HCT116 (cell line): Measurements from ENCODE around the gene ATOH8. TPM values are rescaled to one million over a fixed set of nuclear protein-coding genes. Genes with fewer than 3 reads are reported as not detected.

Source experiments
- ATAC-seq: fragments of 200-7000 bp; cut with Tn5 transposase; 2 replicates; pipeline ENCODE4 v1.9.1; 2020; ENCODE audit warnings: mild to moderate bottlenecking, moderate library complexity
- BruUV-seq: library from RNA; stranded (reverse); fragments of 400-500 nt; replicated peaks from 2 replicates; lab custom pipeline; 2021; lab: Mats Ljungman, UMichigan
- CTCF ChIA-PET: fragments of 300-600 bp; sonication (Branson Sonifier 250); formaldehyde crosslinking; loops from one replicate; lab custom pipeline; 2021; ENCODE audit warnings: antibody characterized with exemption; lab: Charles Lee
- POLR2A ChIA-PET: fragments of 300-600, 350-600 bp; sonication (Branson Sonifier 250); formaldehyde crosslinking; loops from one replicate; lab custom pipeline; 2021; ENCODE audit warnings: antibody characterized with exemption; lab: Charles Lee
- RAD21 ChIA-PET, 2 experiments: fragments of 300-600 bp; sonication (Branson Sonifier 250); formaldehyde crosslinking; loops; one replicate each; lab custom pipeline; 2023; ENCODE audit warnings: low total read pairs in 2 of 2; ENCODE audit not compliant: uncharacterized antibody in 2 of 2, unreplicated experiment in 2 of 2, low non-redundant PET in 1 of 2; lab: Charles Lee
- DNase-seq: peaks from one replicate; pipeline ENCODE4 v3.0.0-alpha.2; 2010; ENCODE audit warnings: low read depth, low spot score
- H2AFZ ChIP-seq: fragments of 200-600 bp; shearing (Covaris generic), sonication (generic); 2 replicates; pipeline ENCODE4 v1.6.1; 2017; ENCODE audit warnings: low read depth, mixed run types, mixed read lengths, antibody characterized with exemption, low read length; ENCODE audit not compliant: poor library complexity, severe bottlenecking
- H3K27ac ChIP-seq: 2 replicates; pipeline ENCODE4 v1.5.1; 2012; ENCODE audit warnings: low read depth, low read length
- H3K27me3 ChIP-seq: fragments of 200-600 bp; sonication (generic); 2 replicates; pipeline ENCODE4 v1.6.1; 2016; ENCODE audit warnings: mixed run types, low read length, mixed read lengths; ENCODE audit not compliant: insufficient read depth
- H3K36me3 ChIP-seq, 2 experiments: fragments of 200-500 bp in 1 of 2; fragments of 200-600 bp in 1 of 2; sonication (Bioruptor generic) in 1 of 2; sonication (generic) in 1 of 2; 2 replicates each; pipeline versions ENCODE4 v1.5.1 to v1.6.1; 2014 to 2016; ENCODE audit warnings: low read length in 2 of 2, inconsistent platforms in 1 of 2, mixed read lengths in 1 of 2, mixed run types in 1 of 2; ENCODE audit not compliant: insufficient read depth in 2 of 2, control insufficient read depth in 1 of 2
- H3K4me1 ChIP-seq, 2 experiments: fragments of 200-600 bp in 1 of 2; sonication (generic) in 1 of 2; 2 replicates each; pipeline versions ENCODE4 v1.5.1 to v1.6.1; 2012 to 2017; ENCODE audit warnings: low read length in 2 of 2, inconsistent platforms in 1 of 2, mild to moderate bottlenecking in 1 of 2, mixed read lengths in 1 of 2, mixed run types in 1 of 2, moderate library complexity in 1 of 2; ENCODE audit not compliant: insufficient read depth in 2 of 2, control insufficient read depth in 1 of 2
- H3K4me2 ChIP-seq: fragments of 200-600 bp; sonication (generic); 2 replicates; pipeline ENCODE4 v1.6.1; 2017; ENCODE audit warnings: mixed run types, low read length, mixed read lengths
- H3K4me3 ChIP-seq, 2 experiments: fragments of 200-600 bp in 1 of 2; sonication (generic) in 1 of 2; replicated peaks in 1 of 2; 2 replicates each; pipeline ENCODE4 v1.5.1; 2011 to 2016; ENCODE audit warnings: low read length in 2 of 2, control low read depth in 1 of 2, low read depth in 1 of 2, mild to moderate bottlenecking in 1 of 2, mixed read lengths in 1 of 2, mixed run types in 1 of 2
- H3K79me2 ChIP-seq: fragments of 200-600 bp; sonication (generic); 2 replicates; pipeline ENCODE4 v1.6.1; 2017; ENCODE audit warnings: mild to moderate bottlenecking, mixed run types, low read length, moderate library complexity, mixed read lengths; ENCODE audit not compliant: insufficient read depth
- H3K9ac ChIP-seq: fragments of 200-600 bp; sonication (generic); 2 replicates; pipeline ENCODE4 v1.6.1; 2016; ENCODE audit warnings: low read length, mixed read lengths
- H3K9me2 ChIP-seq: fragments of 200-600 bp; sonication (generic), shearing (Covaris generic); 2 replicates; pipeline ENCODE4 v1.6.1; 2017; ENCODE audit warnings: mixed run types, mild to moderate bottlenecking, moderate library complexity; ENCODE audit not compliant: insufficient read depth
- H3K9me3 ChIP-seq, 2 experiments: fragments of 200-500 bp in 1 of 2; fragments of 200-600 bp in 1 of 2; sonication (Bioruptor generic) in 1 of 2; sonication (generic) in 1 of 2; 2 replicates each; pipeline ENCODE4 v1.6.1; 2014 to 2017; ENCODE audit warnings: low read length in 2 of 2, mixed read lengths in 2 of 2, inconsistent platforms in 1 of 2, low read depth in 1 of 2, mild to moderate bottlenecking in 1 of 2, mixed run types in 1 of 2, moderate library complexity in 1 of 2; ENCODE audit not compliant: control insufficient read depth in 1 of 2, insufficient read depth in 1 of 2
- H4K20me1 ChIP-seq: fragments of 200-600 bp; sonication (generic), shearing (Covaris generic); 2 replicates; pipeline ENCODE4 v1.6.1; 2017; ENCODE audit warnings: mixed run types, mild to moderate bottlenecking, moderate library complexity; ENCODE audit not compliant: insufficient read depth
- CBX3 ChIP-seq: IDR thresholded peaks from 2 replicates; pipeline ENCODE4 v1.6.1; 2012; ENCODE audit warnings: low read depth
- CEBPB ChIP-seq: IDR thresholded peaks from 2 replicates; pipeline ENCODE4 v1.6.1; 2012; ENCODE audit warnings: low read depth
- FOSL1 ChIP-seq: IDR thresholded peaks from 2 replicates; pipeline ENCODE4 v1.6.1; 2012; ENCODE audit warnings: low read depth
- RAD21 ChIP-seq: IDR thresholded peaks from 2 replicates; pipeline ENCODE4 v1.6.1; 2012; ENCODE audit warnings: low read depth, mild to moderate bottlenecking
- SIN3A ChIP-seq: IDR thresholded peaks from 2 replicates; pipeline ENCODE4 v1.6.1; 2012; ENCODE audit warnings: low read depth
- SP1 ChIP-seq: IDR thresholded peaks from 2 replicates; pipeline ENCODE4 v1.6.1; 2012; ENCODE audit warnings: low read depth
- SRF ChIP-seq: IDR thresholded peaks from 2 replicates; pipeline ENCODE4 v1.6.1; 2012; ENCODE audit warnings: low read depth
- TCF7L2 ChIP-seq: IDR thresholded peaks from 2 replicates; pipeline ENCODE4 v1.7.0; 2011; ENCODE audit warnings: borderline replicate concordance, inconsistent platforms; ENCODE audit not compliant: insufficient read depth, insufficient read length; ENCODE audit errors: extremely low read depth
- ZNF274 ChIP-seq: fragments of 200-500 bp; sonication (Bioruptor generic); IDR thresholded peaks from 2 replicates; pipeline ENCODE4 v1.6.1; 2014; ENCODE audit warnings: mild to moderate bottlenecking, low read depth, low read length, inconsistent platforms
- intact Hi-C: fragments of 100-400 bp; cut with micrococcal nuclease; formaldehyde crosslinking; loops from 2 replicates; pipeline ENCODE4 v1.10.0; 2022
- total RNA-seq: library from RNA; stranded (reverse); gene quantifications from one replicate; pipeline ENCODE4 v1.2.1, GENCODE V29; 2021; ENCODE audit not compliant: unreplicated experiment
- TF ChIP-seq, protein P1 (sequence below): IDR thresholded peaks from 2 replicates; pipeline ENCODE4 v1.6.1; 2012
- TF ChIP-seq, protein P2 (sequence below): IDR thresholded peaks from 2 replicates; pipeline ENCODE4 v1.6.1; 2011; ENCODE audit warnings: mild to moderate bottlenecking, low read length, moderate library complexity; ENCODE audit not compliant: insufficient replicate concordance; ENCODE audit errors: extremely low read depth
- TF ChIP-seq, protein P3 (sequence below), 3 experiments: fragments of 200-600 bp in 1 of 3; sonication (generic) in 1 of 3; IDR thresholded peaks in 2 of 3; conservative IDR thresholded peaks in 1 of 3; 2 replicates each; pipeline ENCODE4 v1.5.1; 2012 to 2017; ENCODE audit warnings: low read depth in 2 of 3, low read length in 2 of 3, antibody characterized with exemption in 1 of 3, borderline replicate concordance in 1 of 3, control low read depth in 1 of 3, mild to moderate bottlenecking in 1 of 3, mixed read lengths in 1 of 3, mixed run types in 1 of 3, moderate library complexity in 1 of 3; ENCODE audit not compliant: insufficient read depth in 1 of 3
- TF ChIP-seq, protein P4 (sequence below): IDR thresholded peaks from 2 replicates; pipeline ENCODE4 v1.6.1; 2012; ENCODE audit warnings: low read depth

Gene ATOH8
- total RNA-seq, 1 experiment from 2014 or later, result 0.74 TPM

DNA sequence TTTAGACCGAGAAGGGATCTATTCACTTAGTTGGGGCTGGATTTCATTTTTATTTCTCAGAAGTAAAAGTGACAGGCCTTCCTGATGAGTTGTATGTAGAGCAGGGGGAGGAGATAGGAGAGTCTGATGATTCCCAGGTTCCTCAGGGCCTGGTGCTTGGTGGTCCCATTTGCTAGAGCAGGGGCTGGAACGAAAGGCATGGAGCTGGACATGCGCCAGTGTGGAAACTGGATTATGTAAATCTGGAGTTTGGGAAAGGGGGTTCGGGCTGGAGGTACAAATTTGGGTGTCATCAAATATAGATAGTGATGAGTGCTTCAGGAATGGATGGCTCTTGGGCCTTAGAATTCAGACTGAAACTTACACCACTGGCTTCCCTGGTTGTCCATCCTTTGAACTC is 32.1 kb upstream of the ATOH8 start:
- DNase-seq, result no peak
- Histone ChIP-seq H4K20me1 (no peaks in the 10 kb centered on the region), H3K79me2 (no peaks in the 10 kb centered on the region), H3K9ac (no peak overlapping the region), H3K36me3 (no peaks in the 10 kb centered on the region), H3K27ac (no peak overlapping the region), H3K4me1 (no peaks in the 10 kb centered on the region), H3K27me3 (0 out of 2 replicates have a peak, but pooled peaks cover 3% of the 10 kb centered on the region), H2AFZ (no peak overlapping the region), H3K4me3 (no peak overlapping the region), H3K9me2 (no peaks in the 10 kb centered on the region), H3K4me2 (no peak overlapping the region), H3K9me3 (no peaks in the 10 kb centered on the region)
- ChIA-PET POLR2A (no interaction called here), RAD21 (no interaction called here), CTCF (no interaction called here)
- no peak for TF ChIP-seq SP1
- TF ChIP-seq RAD21, result no peak
- TF ChIP-seq, protein P1, sequence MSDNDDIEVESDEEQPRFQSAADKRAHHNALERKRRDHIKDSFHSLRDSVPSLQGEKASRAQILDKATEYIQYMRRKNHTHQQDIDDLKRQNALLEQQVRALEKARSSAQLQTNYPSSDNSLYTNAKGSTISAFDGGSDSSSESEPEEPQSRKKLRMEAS, result no peak
- TF ChIP-seq ZNF274, result no peak
- TF ChIP-seq, protein P2, sequence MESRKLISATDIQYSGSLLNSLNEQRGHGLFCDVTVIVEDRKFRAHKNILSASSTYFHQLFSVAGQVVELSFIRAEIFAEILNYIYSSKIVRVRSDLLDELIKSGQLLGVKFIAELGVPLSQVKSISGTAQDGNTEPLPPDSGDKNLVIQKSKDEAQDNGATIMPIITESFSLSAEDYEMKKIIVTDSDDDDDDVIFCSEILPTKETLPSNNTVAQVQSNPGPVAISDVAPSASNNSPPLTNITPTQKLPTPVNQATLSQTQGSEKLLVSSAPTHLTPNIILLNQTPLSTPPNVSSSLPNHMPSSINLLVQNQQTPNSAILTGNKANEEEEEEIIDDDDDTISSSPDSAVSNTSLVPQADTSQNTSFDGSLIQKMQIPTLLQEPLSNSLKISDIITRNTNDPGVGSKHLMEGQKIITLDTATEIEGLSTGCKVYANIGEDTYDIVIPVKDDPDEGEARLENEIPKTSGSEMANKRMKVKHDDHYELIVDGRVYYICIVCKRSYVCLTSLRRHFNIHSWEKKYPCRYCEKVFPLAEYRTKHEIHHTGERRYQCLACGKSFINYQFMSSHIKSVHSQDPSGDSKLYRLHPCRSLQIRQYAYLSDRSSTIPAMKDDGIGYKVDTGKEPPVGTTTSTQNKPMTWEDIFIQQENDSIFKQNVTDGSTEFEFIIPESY, result no peak
- TF ChIP-seq SRF, result no peak
- TF ChIP-seq CBX3, result no peak
- no peak for TF ChIP-seq SIN3A
- no peak for TF ChIP-seq TCF7L2
- TF ChIP-seq, protein P3, sequence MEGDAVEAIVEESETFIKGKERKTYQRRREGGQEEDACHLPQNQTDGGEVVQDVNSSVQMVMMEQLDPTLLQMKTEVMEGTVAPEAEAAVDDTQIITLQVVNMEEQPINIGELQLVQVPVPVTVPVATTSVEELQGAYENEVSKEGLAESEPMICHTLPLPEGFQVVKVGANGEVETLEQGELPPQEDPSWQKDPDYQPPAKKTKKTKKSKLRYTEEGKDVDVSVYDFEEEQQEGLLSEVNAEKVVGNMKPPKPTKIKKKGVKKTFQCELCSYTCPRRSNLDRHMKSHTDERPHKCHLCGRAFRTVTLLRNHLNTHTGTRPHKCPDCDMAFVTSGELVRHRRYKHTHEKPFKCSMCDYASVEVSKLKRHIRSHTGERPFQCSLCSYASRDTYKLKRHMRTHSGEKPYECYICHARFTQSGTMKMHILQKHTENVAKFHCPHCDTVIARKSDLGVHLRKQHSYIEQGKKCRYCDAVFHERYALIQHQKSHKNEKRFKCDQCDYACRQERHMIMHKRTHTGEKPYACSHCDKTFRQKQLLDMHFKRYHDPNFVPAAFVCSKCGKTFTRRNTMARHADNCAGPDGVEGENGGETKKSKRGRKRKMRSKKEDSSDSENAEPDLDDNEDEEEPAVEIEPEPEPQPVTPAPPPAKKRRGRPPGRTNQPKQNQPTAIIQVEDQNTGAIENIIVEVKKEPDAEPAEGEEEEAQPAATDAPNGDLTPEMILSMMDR (IDR thresholded peaks at IDR 0.05 in 2 of 3, conservative IDR thresholded peaks at IDR 0.05 in 1 of 3; ENCODE audit: borderline replicate concordance in 1 of 3, insufficient read depth in 1 of 3, low read depth in 2 of 3, low read length in 2 of 3), result no peak
- no peak for TF ChIP-seq CEBPB
- no peak for TF ChIP-seq FOSL1
- TF ChIP-seq, protein P4, sequence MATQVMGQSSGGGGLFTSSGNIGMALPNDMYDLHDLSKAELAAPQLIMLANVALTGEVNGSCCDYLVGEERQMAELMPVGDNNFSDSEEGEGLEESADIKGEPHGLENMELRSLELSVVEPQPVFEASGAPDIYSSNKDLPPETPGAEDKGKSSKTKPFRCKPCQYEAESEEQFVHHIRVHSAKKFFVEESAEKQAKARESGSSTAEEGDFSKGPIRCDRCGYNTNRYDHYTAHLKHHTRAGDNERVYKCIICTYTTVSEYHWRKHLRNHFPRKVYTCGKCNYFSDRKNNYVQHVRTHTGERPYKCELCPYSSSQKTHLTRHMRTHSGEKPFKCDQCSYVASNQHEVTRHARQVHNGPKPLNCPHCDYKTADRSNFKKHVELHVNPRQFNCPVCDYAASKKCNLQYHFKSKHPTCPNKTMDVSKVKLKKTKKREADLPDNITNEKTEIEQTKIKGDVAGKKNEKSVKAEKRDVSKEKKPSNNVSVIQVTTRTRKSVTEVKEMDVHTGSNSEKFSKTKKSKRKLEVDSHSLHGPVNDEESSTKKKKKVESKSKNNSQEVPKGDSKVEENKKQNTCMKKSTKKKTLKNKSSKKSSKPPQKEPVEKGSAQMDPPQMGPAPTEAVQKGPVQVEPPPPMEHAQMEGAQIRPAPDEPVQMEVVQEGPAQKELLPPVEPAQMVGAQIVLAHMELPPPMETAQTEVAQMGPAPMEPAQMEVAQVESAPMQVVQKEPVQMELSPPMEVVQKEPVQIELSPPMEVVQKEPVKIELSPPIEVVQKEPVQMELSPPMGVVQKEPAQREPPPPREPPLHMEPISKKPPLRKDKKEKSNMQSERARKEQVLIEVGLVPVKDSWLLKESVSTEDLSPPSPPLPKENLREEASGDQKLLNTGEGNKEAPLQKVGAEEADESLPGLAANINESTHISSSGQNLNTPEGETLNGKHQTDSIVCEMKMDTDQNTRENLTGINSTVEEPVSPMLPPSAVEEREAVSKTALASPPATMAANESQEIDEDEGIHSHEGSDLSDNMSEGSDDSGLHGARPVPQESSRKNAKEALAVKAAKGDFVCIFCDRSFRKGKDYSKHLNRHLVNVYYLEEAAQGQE, result no peak
- ATAC-seq, result no peak
- BruUV-seq, result no TSS peak
- intact Hi-C loops, result loop anchor here (10.0 kb wide), 1 partner anchor 363 kb away; no protein-coding TSS in a partner anchor
